PFSK-1 (cell line): ENCODE measurements around the gene EPS8L1.

Source experiments
- FOXP2 ChIP-seq: optimal IDR thresholded peaks from 2 replicates; pipeline ENCODE3; 2011; ENCODE audit warnings: borderline replicate concordance, control low read depth, inconsistent platforms; ENCODE audit not compliant: insufficient read depth; ENCODE audit errors: extremely low read length, extremely low read depth
- POLR2AphosphoS5 ChIP-seq: IDR thresholded peaks from 2 replicates; pipeline ENCODE4 v1.6.1; 2012; ENCODE audit warnings: low read depth, mild to moderate bottlenecking, control low read depth, low read length, moderate library complexity
- SIN3A ChIP-seq: IDR thresholded peaks from 2 replicates; pipeline ENCODE4 v1.6.1; 2012; ENCODE audit warnings: mild to moderate bottlenecking, low read length, moderate library complexity, borderline replicate concordance; ENCODE audit not compliant: insufficient read depth
- TAF1 ChIP-seq: IDR thresholded peaks from 2 replicates; pipeline ENCODE4 v1.6.1; 2012; ENCODE audit warnings: low read length, control low read depth, borderline replicate concordance; ENCODE audit not compliant: insufficient read depth
- TF ChIP-seq, protein P1 (sequence below), 2 experiments: IDR thresholded peaks; 2 replicates each; pipeline versions ENCODE4 v1.6.1 to v1.8.0; 2011 to 2012; ENCODE audit warnings: low read depth in 2 of 2, low read length in 2 of 2, control low read depth in 1 of 2, inconsistent platforms in 1 of 2, mild to moderate bottlenecking in 1 of 2, moderate library complexity in 1 of 2; ENCODE audit not compliant: insufficient read depth in 1 of 2

The EPS8L1 gene

DNA sequence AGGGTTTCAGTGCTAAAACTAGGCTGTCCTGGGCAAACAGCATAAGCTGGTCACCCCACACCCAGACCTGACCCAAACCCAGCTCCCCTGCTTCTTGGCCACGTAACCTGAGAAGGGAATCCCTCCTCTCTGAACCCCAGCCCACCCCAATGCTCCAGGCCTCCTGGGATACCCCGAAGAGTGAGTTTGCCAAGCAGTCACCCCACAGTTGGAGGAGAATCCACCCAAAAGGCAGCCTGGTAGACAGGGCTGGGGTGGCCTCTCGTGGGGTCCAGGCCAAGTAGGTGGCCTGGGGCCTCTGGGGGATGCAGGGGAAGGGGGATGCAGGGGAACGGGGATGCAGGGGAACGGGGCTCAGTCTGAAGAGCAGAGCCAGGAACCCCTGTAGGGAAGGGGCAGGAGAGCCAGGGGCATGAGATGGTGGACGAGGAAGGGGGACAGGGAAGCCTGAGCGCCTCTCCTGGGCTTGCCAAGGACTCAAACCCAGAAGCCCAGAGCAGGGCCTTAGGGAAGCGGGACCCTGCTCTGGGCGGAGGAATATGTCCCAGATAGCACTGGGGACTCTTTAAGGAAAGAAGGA, 39.0 kb downstream of the EPS8L1 start:
- TF ChIP-seq, protein P1, sequence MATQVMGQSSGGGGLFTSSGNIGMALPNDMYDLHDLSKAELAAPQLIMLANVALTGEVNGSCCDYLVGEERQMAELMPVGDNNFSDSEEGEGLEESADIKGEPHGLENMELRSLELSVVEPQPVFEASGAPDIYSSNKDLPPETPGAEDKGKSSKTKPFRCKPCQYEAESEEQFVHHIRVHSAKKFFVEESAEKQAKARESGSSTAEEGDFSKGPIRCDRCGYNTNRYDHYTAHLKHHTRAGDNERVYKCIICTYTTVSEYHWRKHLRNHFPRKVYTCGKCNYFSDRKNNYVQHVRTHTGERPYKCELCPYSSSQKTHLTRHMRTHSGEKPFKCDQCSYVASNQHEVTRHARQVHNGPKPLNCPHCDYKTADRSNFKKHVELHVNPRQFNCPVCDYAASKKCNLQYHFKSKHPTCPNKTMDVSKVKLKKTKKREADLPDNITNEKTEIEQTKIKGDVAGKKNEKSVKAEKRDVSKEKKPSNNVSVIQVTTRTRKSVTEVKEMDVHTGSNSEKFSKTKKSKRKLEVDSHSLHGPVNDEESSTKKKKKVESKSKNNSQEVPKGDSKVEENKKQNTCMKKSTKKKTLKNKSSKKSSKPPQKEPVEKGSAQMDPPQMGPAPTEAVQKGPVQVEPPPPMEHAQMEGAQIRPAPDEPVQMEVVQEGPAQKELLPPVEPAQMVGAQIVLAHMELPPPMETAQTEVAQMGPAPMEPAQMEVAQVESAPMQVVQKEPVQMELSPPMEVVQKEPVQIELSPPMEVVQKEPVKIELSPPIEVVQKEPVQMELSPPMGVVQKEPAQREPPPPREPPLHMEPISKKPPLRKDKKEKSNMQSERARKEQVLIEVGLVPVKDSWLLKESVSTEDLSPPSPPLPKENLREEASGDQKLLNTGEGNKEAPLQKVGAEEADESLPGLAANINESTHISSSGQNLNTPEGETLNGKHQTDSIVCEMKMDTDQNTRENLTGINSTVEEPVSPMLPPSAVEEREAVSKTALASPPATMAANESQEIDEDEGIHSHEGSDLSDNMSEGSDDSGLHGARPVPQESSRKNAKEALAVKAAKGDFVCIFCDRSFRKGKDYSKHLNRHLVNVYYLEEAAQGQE (IDR thresholded peaks at IDR 0.05; ENCODE audit: insufficient read depth in 1 of 2, low read depth in 2 of 2, low read length in 2 of 2): no peak
- TF ChIP-seq POLR2AphosphoS5 (no peak), SIN3A (no peak), FOXP2 (no peak), TAF1 (no peak)

DNA sequence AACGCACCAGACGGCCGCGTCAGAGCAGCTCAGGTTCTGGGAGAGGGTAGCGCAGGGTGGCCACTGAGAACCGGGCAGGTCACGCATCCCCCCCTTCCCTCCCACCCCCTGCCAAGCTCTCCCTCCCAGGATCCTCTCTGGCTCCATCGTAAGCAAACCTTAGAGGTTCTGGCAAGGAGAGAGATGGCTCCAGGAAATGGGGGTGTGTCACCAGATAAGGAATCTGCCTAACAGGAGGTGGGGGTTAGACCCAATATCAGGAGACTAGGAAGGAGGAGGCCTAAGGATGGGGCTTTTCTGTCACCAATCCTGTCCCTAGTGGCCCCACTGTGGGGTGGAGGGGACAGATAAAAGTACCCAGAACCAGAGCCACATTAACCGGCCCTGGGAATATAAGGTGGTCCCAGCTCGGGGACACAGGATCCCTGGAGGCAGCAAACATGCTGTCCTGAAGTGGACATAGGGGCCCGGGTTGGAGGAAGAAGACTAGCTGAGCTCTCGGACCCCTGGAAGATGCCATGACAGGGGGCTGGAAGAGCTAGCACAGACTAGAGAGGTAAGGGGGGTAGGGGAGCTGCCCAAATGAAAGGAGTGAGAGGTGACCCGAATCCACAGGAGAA, 39.9 kb downstream of the EPS8L1 start:
- TF ChIP-seq, protein P1 (IDR thresholded peaks at IDR 0.05; ENCODE audit: insufficient read depth in 1 of 2, low read depth in 2 of 2, low read length in 2 of 2): no peak
- TF ChIP-seq FOXP2 (no peak), SIN3A (no peak), TAF1 (no peak), POLR2AphosphoS5 (no peak)

DNA sequence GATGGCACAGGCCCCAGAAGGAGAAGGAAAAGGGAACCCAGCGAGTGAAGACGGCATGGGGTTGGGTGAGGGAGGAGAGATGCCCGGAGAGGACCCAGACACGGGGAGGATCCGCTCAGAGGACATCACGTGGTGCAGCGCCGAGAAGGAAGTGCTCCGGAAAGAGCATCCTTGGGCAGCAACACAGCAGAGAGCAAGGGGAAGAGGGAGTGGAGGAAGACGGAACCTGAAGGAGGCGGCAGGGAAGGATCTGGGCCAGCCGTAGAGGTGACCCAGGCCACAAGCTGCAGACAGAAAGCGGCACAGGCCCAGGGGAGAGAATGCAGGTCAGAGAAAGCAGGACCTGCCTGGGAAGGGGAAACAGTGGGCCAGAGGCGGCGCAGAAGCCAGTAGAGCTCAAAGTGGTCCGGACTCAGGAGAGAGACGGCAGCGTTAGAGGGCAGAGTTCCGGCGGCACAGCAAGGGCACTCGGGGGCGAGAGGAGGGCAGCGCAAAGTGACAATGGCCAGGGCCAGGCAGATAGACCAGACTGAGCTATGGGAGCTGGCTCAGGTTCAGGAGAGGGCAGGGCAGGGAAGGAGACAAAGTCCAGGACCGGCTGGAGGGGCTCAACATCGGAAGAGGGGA, 40.7 kb downstream of the EPS8L1 start:
- peak; percentile 78; the same call in 1 of the 2 replicates for TF ChIP-seq SIN3A
- peak; percentile 29; the same call in 1 of the 2 replicates for TF ChIP-seq POLR2AphosphoS5
- TF ChIP-seq, protein P1 (IDR thresholded peaks at IDR 0.05; ENCODE audit: insufficient read depth in 1 of 2, low read depth in 2 of 2, low read length in 2 of 2): no peak

DNA sequence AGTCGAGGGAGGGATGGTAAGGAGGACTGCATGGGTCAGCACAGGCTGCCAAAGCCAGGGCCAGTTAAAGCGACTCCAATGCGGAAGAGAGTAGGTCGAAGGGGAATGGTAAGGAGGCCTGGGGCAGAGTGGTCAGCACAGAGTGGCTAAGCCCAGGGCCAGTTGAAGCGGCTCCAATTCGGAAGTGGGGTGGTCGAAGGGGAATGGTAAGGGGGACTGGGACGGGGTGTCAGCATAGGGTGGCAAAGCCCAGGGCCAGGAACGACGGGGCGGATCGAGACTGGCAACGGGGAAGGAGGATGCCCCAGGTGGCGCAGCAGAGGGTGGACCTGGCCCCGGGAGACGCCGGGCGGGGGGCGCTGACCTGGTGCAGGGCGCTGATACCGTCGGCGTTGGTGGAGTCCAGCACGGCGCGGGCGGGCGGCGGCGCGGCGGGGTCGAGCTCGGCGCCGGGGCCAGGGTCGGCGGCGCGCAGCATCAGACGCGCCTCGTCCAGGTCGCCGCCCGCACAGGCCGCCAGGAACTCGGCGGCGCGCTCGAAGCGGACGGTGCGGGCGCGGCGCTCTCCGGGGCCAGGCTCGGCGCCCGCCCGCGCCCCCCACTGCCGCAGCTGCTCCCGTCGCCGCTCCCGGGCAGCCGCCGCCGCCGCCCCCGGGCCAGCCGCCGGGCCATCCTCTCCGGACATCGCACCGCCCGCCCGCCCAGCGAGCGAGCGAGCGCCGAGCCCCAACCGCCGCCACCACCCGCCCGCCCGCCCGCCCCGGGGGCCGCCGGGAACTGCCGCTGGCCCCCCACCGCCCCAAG, 41.4 kb downstream of the EPS8L1 start, which contains the start of gene PPP1R12C:
Gene PPP1R12C (minus strand): TSS at position 779 of the 804 bp plus-strand sequence. CDS start 94 bp downstream, at position 685.
- no peak for TF ChIP-seq SIN3A
- TF ChIP-seq, protein P1 (IDR thresholded peaks at IDR 0.05; ENCODE audit: insufficient read depth in 1 of 2, low read depth in 2 of 2, low read length in 2 of 2): no peak
- TF ChIP-seq POLR2AphosphoS5: no peak
- no peak for TF ChIP-seq TAF1
